Hypothalamus (tissue), 51 donors: ENCODE results near the gene FOXP1.
"Not testable (repeated sequence)": the region's sequence is repeated elsewhere in the genome, so short reads cannot be mapped to it uniquely, and the experiment has no call there.

Source experiments
- DNase-seq, 51 donors: peaks; one replicate each; lab custom pipeline; 2025; lab: John Stamatoyannopoulos, UW

The FOXP1 gene

GRCh38 chr3:71039332-71039731 is 544.2 kb downstream of the FOXP1 start:
- DNase-seq, result no peak

GRCh38 chr3:71037775-71038174 is 545.8 kb downstream of the FOXP1 start:
- no peak for DNase-seq

- DNase-seq, result no peak
Observed at GRCh38 chr3:71035886-71036285, 547.6 kb downstream of the FOXP1 start.

GRCh38 chr3:71035314-71035713 is 548.2 kb downstream of the FOXP1 start:
- DNase-seq, result no peak

DNA sequence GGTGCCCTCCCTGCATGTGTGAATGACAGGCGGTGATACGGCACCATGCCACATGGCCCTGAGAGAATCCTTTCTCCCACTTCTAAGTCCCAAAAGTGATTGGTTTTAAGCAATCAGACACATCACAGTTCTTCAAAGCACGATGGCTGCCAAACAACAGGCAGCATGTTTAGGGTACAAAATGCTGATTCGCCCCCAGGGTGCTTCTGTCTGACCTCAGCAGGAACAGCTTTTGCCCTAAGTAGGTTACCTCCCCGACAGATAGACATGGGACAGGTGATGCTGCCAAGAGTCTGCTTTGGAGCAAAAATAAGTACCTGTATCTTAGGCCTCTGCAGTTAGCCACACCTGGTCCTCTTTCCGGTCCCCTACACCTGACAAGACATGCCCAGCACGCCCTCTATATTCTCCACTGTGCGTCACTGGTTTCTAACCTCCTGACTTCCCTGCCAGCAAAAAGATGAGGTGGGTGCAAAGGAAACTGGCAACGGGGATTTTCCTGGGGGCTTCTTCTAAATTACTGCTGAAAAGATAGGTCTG is 549.8 kb downstream of the FOXP1 start:
- DNase-seq, result no peak

GRCh38 chr3:71031914-71032521 is 551.5 kb downstream of the FOXP1 start:
- DNase-seq, result no peak

GRCh38 chr3:71031181-71031580 is 552.3 kb downstream of the FOXP1 start:
- DNase-seq, result no peak

DNA sequence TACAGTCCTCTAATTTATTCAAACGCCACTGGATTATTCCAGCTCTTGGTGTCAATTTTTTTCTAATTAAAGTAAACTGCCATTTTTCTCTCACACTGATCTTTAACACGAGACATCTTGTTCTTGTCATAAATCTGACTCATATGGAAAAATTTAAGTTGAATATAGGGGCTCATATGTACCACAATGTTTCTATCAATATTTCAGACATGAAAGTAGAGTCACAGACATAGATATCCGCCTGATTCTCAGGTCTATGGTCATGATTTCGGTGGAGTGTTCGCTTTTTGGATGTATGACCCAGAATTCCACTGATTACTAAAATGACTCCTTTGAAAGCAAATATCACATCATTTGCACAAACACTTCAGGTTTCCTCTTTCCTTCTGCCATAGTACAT is 552.8 kb downstream of the FOXP1 start:
- no peak for DNase-seq

- DNase-seq, result no peak
Observed at GRCh38 chr3:71029770-71030169, 553.8 kb downstream of the FOXP1 start.

DNA sequence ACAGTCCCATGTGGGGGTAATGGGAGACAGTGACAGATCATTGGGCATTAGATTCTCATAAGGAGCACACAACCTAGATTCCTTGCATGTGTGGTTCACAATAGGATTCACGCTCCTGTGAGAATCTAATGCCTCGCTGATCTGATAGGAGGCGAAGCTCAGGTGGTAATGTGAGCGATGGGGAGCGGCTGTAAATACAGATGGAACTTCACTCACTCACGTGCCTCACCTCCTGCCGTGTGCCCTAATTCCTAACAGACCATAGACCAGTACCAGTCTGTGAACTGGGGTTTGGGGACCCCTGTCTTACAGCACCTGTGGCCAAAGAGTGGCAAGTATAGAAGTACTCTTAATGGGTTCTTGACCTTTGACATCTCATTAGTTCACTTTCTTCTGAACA is 554.7 kb downstream of the FOXP1 start:
- DNase-seq, result no peak

DNA sequence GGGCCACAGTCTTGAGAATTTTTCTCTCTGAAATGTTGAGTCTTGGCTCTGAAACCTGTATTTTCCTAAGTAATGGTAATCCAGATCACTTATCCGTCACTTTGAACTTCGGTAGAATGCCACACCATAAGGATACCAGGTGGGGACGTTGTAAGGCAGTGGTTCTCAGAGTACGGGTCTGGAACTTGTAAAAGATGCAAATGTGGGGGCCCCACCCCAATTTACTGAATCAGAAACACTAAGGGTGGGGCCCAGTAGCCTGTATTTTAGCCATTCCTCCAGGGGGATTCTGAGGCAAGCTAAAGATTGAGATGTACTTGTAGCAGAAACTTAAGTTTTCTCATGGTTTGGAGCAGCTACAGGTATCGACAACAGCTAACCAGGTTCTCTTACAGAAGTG is 555.3 kb downstream of the FOXP1 start:
- no peak for DNase-seq

DNA sequence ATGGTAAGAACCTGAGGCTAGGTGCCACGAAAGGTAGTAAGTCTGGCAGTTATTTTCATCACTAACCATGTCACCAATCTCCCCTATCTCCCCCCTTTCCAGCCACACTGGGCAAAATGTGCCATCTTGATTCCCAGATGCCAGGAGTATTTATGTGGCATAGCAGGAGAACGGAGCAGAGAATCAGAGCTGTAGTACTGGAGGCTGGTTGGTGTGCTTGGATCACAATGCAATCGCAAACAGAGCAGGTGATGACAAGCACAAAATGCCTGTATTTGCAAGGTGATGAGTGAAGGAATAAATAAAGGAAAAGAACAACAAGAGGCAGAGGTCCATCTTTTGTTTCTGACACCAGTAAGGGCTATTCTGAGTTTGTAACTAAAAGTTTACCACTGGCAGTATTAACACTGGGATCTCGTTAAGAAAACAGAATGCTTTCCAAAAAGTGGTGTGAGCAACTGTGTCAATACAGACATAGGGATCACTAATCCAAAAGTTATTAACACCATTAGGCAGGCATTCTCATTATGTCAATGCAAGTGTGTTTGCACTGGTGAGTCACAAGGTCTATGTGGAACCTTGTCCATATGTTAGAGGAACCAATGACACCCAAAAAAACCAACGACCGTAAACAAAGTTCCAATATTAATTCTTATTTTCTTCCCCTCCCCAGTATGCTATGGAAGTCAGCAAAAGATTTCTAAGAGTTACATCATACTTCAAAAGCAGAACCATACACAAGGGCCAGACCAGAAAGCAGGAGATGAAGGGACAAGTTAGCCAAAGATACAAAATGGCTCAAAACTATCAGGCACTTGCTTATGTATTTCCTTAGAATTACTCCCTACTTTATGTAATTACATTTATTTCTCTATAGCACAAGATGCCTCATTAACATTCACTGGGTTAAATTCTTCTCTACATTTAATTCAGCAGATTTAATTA is 556.6 kb downstream of the FOXP1 start:
- DNase-seq, result no peak

GRCh38 chr3:71025516-71025915 is 558.0 kb downstream of the FOXP1 start:
- DNase-seq, result no peak

GRCh38 chr3:71025010-71025409 is 558.5 kb downstream of the FOXP1 start:
- no peak for DNase-seq

DNA sequence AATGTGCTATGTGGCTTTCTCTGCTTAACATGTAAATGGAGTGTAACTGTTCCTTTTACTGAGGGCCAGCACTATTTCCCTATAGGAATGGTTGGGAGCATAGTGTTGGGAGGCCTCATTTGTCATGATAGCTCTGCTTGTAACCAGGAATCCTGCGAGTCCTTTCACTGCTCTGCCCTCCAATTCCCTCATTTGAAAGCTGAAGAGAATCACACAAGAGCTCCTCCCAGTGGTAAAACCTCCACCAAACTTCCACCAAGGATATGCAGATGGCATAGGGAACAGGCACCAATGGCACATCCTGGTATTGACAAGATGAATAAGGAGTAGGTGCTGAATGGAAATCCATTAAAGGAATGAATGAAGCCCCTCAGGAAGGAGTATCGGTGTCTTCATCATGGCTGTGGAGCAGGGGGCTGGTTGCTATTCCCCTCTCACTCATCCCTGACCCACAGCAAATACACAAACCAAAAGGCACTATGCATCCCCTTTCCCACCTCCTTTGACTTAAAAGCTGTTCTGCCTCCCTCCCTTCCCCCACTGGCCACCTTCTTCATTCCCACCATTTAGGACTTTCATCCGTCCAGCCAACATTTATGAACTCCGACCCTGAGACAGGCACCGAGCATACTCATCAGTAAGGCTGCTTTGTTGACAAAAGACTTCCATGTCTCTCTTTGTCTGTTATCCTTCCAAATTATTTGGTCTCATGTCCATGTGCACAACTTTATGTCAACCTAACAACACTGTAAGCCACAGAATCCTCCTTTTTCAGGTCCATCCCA is 560.8 kb downstream of the FOXP1 start:
- peak in 12 of 51 donors; percentile 9 to 76 (median 22) for DNase-seq

GRCh38 chr3:71018799-71019198 is 564.7 kb downstream of the FOXP1 start:
- DNase-seq, result peak in 27 of 51 donors; percentile 2 to 73 (median 31)

DNA sequence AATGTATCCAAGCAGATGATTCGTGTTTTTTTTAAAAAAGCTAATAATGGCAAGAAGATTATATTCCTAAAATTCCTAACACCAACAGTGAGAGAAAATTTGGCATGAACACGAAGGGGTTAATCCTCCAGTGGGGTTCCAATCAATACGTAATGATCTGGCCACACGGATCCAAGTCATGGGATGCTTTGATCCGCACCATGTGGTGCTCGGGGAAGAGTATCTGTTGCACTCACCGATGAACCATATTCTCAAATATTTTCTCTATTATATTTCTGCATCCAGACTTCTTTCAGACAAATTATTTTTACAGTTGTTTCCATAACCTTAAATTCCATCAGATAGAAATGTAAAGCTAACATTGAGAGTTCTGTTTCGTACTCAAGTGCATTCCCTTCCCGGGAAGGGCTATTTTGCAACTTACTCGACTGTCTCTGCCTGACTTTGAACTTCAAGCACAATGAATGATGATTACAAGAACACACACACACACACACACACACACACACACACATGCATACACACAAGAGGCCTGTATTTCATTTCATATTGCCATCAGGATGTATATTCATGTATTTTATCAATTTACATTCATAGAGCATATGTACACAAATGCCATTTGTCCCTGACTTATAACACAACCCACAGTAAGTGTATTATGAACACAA is 567.2 kb downstream of the FOXP1 start:
- no peak for DNase-seq

- not testable (repeated sequence) for DNase-seq
Observed at GRCh38 chr3:71014616-71015015, 568.9 kb downstream of the FOXP1 start.

DNA sequence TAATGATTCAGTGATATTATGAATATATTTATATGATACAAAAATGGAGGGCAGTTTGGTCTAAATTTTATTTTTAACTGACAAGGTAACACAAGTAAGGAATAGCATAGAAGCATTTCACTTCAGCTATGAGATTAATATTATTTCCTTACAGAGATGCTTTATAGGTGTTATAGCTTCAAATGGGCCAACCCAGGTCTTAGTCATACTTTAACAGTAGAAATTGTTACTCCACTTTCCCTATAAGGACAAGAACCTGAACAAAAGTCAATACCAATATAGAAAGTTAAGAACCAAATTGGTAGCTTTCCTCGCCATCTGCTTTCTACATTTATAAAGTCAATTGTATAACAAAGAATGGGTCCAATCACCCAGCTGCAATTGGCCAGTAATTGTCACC is 570.6 kb downstream of the FOXP1 start:
- no peak for DNase-seq

- no peak for DNase-seq
Observed at GRCh38 chr3:71011565-71012287, 571.8 kb downstream of the FOXP1 start.
